Cortex of kidney (tissue), 1 donor: ENCODE results near the gene WDR41.

Source experiments
- DNase-seq: peaks from one replicate; lab custom pipeline; 2025; lab: John Stamatoyannopoulos, UW

WDR41 gene

DNA sequence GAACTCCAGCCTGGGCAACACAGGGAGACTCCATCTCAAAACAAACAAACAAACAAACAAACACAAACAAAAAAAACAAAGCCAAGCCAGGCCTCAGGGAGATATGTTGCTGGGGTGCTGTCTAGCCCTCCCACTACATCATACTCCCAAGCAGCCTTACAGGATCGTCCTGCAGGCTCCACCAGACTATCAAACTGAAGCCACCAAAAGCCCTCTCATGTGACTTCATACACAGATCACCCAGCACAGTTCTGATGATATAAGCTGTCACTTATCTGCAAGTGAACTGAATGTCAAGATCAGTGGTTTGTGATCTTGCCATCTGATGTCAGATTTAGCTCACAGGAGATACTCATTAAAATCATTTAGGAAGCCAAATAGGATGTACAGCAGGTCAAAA lies 43.3 kb downstream of the WDR41 start:
- no peak for DNase-seq

DNA sequence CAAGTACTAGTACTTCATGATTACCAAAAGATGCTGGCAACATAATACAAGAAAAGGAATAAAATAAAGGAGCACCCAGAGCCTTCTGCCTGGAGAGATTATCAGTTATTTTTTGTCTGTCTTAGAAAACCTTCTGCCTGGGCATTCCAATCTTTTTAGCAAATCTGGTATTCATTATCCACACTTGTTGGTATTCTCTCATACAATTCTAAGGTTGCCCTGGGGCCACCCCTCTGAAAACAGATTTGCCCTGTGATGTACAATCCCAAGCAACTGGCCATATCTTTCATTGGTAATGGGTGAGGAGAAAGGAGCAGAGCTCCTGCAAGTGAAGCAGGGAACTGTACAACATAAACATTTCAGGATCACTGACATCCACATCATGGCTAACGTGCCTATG lies 47.8 kb downstream of the WDR41 start:
- no peak for DNase-seq

DNA sequence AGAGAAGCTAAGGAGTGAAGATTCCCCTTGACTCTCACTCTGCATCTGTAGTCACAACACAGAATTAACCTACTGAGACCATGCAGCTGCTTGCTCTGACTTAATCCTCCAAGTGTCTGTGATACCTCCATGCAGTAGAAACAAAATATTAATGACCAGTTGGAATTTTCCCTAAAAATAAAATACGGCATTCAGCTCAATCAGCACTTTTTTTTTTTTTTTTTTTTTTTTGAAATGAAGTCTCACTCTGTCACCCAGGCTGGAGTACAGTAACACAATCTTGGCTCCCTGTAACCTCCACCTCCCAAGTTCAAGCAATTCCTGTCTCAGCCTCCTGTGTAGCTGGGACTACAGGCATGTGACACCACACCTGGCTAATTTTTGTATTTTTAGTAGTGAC lies 48.4 kb downstream of the WDR41 start:
- DNase-seq, result no peak

DNA sequence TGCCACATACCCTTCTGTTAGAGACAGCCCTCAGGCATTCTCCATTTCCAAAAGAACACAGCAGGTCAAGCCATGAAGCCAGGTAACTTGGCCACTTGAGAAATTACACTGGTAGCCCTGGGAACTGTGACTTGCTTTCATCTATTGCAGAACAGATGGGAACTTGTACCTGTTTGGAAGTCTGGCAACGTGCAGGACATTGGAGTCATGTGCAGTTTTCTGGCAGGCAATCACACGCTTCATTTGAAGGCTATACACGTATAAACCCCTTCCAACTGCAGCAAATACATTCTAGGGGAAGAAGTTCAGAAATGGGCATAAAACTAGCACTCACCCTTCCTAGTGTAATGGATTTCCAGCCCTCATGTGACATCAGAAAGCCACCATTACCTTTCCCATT lies 54.0 kb downstream of the WDR41 start:
- DNase-seq, result no peak

DNA sequence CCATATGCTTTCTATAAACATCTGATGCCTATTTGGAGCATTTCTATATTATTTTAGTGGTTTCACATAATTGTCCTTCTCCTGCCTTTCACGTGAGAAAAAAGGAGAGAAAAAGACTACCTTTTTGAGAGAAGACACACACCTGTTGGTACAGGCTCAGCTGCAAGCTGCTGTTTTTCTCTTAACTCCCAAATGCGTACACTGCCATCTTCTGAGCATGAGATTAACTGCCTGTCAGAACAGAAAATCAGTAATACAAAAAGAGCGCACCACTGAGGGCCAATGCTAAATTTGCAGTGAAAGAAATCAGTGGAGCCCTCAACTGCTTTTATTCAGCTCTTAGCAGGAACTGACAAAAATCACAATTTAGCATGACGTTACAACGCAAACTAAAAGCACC lies 54.9 kb downstream of the WDR41 start:
- no peak for DNase-seq

DNA sequence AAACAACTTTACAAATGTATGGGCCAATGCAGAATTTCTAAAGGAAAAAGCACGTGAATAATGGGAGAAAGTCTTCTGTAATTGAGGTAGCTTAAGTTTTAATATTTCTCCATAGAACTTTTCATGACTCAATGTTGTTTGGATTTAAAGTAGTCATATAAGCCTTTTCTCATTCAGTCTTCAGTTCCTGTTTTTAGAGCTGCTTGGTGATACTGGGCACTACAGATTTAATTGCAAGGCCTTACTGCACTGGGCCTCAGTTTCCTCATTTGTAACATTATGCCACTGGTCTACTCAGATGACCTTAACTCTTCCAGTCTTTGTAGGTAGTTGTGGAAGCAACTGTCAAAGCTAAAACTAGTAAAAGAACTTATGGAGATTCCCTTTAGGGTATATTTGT lies 60.4 kb downstream of the WDR41 start:
- DNase-seq, result no peak

DNA sequence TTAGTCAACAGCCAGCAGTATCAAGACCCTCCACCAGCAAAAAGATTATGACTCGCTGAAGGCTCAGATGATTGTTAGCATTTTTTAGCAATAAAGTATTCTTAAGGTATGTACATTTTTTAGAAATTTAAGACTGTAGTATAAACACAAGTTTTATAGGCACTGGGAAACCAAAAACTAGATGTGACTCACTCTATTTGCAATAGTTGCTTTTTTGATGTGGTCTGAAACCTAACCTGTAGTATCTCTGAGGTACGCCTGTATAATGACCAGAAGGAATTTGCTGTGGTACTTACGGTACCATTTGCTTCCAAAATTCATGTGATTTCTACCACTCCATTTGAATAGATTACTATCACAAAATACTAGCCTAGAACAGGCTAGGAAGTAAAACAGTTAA lies 60.8 kb downstream of the WDR41 start:
- no peak for DNase-seq

DNA sequence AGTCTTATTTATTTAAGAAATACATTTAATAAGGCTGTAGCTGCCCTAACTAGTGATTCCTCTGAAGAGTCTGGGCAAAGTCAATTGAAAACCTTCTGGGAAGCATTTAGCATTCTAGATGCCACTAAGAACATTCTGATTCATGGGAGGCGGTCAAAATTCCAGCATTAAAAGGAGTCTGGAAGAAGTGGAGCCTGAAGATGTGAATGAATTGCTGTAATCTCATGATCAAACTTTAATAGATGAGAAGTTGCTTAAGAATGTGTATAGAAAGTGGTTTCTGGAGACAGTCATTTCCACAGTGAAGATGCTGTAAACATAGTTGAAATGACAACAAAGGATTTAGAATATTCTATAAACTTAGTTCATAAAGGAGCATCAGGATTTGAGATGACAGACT lies 61.4 kb downstream of the WDR41 start:
- DNase-seq, result no peak

DNA sequence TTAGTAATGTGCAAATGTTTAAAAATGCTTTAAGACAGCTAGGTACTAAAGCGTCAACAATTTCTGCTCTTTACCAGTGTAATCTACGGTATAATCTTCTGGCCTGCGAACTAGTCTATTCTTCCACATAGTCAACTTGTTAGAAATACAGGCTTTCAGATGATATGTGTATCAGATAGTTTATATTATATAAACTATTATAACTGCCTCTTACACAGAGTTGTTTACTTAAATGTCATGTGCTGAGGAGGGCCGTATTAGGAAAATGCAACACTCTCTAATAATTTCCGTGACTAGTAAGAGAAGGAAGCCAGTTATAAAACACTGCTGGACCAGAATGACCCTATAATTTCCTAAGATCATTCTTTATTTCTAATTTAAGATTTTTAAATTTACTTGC lies 63.6 kb downstream of the WDR41 start:
- no peak for DNase-seq

DNA sequence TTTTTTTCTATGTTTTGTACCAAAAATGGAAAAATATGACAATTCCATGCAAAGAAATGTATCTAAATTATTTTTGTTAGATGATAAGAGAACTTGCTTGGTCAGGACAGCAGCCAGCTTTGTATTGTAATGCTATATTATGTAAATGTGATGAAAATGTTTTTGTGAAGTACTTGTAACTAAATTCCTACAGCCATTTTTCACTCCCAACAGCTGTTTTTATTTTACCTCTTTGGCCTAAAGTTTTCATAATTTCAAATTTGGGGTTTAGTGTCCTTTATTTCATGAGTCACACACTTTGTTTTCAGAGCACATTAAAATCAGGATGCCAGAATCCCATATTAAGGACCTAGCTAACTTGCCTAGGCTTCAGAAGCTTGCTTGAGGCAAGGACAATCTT lies 64.1 kb downstream of the WDR41 start:
- DNase-seq, result no peak

DNA sequence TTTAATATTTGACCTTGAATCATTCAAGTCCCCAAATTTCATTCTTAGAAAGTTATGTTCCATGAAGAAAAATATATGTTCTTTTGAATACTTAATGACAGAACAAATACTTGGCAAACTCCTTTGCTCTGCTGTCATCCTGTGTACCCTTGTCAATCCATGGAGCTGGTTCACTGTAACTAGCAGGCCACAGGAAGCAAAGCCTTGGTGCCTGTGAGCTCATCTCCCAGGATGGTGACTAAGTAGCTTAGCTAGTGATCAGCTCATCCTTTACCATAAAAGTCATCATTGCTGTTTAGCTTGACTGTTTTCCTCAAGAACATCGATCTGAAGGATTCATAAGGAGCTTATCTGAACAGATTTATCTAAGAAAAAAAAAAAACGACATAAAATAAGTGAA lies 65.4 kb downstream of the WDR41 start:
- DNase-seq, result no peak

DNA sequence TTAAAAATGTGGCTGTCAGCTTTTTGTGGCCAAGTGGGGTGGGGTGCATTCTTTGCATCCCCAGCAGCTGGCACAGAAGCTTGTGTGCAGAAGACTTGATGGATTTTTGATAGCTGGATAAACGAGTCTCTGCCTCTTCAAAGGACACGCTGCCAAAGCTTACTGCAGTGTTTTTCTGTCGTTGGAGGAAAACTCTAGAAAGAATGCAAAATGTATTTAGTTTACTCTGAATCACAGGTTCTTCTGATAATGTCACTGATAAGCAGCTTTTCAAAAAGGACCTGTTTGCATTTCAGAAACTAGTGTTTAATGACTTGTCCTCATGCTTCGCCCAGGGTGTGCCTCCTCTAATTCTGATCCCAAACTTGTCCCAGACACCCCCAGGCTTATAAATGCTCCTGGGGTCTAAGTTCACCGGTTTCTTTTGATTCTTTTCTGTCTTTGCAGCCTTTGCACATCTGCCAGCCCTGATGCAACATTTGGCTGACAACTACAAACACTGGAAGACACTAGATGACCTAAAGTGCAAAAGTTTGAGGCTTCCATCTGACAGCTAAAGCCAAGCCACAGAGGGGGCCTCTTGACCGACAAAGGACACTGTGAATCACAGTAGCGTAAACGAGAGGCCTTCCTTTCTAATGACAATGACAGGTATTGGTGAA lies 66.0 kb downstream of the WDR41 start:
- no peak for DNase-seq

DNA sequence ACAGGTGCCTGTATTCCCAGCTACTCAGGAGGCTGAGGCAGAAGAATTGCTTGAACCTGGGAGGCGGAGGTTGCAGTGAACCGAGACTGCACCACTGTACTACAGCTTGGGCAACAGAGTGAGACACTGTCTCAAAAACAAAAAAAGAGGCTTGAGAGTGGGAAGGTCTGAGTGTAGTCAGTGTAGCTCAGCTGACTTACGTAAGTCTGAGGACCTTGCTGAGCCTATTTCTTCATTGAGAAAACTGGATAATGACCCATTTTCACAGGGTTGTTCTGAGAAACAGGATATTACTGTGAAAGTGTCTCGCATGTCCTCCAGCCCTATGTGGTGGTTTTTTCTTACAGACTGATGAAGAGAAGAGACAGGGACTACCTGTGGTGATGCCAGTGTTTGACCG lies 66.7 kb downstream of the WDR41 start:
- DNase-seq, result no peak

DNA sequence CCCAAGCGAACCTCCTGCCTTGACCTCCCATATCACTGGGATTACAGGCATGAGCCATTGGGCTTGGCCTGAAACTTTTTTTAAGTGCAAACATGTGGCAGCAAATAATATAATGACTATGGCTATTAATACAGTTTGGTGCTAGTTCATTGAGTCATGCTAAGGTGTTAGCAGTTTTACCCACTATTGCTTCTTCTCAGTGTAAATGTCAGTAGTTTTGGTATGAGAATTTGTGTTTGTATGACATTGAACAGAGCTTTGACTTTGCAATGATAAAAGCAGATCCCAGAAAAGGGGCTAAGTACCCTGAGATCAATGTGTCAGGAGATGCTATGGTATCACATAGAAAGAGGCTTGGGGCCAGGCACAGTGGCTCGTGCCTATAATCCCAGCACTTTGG lies 67.2 kb downstream of the WDR41 start:
- DNase-seq, result no peak

DNA sequence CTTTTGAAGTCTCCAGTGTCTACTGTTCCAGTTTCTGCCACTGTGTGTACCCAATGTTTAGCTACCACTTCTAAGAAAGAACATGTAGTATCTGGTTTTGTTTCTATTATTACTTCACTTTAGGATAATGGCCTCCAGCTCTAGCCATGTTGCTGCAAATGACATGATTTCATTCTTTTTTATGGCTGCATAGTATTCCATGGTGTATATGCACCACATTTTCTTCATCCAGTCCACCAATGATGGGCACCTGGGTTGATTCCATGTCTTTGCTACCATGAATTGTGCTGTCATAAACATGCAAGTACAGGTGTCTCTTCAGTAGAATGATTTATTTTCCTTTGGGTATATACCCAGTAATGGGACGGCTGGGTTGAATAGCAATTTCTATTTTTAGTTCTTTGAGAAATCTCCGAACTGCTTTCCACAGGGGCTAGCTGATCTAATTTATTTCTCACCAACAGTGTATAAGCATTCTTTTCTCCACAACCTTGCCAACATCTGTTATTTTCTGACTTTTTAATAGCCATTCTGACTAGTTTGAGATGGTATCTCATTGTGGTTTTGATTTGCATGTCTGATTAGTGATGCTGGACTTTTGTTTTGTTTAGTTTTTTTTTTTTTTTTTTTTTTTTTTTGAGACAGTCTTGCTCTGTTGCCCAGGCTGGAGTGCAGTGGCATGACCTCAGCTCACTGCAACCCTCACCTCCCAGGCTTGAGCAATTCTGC lies 68.9 kb downstream of the WDR41 start:
- no peak for DNase-seq

DNA sequence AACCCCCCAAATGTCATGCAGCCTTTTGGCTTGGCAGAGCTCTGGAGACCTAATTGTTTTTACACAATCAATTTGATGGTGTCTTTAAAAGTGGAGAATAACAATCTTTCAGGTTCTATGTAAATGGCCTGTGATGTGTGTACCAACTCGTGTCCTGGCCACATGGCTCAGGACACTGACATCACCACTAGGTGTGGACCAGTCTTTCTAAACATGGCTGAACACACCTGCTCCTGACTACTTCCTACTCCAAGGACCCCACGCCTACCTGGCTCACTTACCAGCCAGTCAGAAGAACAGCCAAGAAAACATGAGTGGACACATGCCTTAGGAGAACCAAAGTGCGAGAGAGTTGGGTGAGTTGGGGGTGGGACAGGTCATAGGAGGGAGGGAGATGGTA lies 71.2 kb downstream of the WDR41 start:
- DNase-seq, result no peak

DNA sequence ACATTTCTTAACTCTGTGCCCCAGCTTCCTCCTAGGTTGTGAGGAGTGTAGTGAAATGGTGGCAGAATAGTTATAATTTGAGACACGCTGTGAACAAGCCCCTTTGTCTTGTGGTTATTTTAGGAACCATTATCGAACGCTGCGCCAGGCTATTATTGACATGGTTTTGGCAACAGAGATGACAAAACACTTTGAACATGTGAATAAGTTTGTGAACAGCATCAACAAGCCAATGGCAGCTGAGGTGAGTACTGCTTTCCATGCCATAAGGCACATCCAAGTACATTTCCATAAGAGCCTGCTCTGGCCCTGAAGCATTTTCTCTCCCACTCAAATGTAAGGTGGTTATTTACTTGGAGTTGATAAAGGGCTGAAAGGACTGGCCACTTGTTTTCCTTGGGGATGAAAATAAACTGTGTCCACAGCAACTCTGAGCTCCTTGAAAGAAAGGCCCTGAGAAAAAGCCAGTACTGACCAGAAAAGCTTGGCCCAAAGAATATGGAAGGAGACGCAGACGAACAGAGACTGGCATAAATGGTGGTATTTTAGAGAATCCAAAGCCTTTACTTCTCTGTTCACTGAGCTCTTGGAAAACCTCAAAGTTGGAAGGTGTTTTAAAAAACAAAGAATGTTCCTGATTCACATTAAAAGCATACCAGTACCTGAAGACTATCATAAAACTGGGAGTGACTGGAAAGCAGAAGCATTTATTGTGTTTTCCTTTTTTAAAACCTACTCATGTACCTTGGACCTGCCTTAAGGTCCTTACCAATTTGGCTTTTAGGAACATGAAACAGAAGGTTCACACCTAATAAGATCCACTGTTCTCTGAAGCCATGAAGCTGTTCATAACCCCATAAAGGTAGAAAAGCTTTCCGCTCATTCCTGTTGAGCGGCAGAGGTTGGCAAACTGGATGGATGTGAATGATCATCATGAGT lies 72.2 kb downstream of the WDR41 start:
- DNase-seq, result no peak

DNA sequence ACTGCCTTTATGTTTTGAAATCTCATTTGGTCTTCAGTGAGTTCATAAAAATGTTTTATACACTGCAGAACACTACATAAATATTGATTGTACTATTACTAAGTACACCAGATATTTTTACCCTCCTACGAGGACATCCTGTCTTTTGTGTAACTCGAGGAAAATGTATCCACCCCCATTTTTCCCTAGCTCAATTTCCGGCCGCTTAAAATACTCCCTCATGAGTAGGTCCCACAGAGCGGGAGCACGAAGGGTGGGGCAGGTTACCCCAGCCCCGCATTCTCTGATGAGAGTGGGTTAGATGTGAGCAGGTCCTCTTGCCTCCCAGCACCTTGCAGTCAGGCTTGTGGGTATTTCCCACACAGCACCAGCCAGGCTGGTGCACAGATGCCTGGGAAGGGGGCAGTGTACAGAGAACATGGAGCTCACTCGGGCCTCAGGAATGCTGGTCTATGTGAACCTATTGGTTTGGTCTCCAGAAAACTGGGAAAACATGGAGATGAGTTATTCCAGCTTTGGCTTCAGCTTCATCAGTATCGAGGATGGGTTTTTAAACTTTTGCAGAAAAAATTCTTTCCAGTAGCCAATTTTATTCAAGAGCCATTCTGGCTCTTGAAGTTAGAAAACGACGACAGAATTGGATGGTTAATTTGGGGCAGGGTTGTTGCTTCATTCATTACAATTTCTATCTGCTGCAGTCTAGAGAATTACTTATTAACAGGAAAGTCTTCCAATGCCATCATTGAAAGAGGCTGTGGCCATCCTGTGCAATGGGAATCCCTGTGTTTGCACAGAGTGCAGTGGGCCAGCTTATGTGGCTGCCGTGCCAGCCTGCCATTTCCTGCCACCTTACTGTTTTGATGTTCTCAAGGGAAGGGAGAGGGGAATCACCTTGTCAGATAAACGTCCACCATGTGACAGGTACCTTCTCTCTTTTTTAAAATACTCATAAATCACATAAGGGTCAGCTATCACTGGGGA lies 73.2 kb downstream of the WDR41 start:
- DNase-seq, result no peak

DNA sequence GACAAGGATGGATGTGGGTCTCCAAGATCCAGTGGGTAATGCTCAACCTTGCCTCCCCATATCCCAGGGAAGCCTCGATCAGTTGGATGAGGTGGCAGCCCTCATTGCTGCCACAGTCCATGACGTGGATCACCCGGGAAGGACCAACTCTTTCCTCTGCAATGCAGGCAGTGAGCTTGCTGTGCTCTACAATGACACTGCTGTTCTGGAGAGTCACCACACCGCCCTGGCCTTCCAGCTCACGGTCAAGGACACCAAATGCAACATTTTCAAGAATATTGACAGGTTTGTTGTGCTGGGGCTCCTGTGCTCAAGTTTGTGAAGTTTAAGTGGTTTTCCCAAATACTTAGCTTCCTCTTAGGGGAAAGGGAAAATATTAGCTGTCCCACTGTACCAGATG lies 74.0 kb downstream of the WDR41 start:
- no peak for DNase-seq

DNA sequence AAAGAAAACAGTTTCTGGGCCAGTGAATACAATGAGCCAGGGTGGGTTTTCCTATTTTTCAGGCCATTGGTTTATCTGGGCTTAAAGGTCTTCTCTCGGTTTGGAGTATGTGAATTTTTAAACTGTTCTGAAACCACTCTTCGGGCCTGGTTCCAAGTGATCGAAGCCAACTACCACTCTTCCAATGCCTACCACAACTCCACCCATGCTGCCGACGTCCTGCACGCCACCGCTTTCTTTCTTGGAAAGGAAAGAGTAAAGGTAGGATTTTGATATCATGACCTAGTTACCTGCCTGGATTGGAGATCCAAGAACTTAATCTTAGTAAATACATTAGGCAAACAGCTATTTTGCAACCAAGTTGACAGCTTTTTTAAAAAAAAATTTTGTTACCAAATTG lies 79.1 kb downstream of the WDR41 start:
- DNase-seq, result no peak

DNA sequence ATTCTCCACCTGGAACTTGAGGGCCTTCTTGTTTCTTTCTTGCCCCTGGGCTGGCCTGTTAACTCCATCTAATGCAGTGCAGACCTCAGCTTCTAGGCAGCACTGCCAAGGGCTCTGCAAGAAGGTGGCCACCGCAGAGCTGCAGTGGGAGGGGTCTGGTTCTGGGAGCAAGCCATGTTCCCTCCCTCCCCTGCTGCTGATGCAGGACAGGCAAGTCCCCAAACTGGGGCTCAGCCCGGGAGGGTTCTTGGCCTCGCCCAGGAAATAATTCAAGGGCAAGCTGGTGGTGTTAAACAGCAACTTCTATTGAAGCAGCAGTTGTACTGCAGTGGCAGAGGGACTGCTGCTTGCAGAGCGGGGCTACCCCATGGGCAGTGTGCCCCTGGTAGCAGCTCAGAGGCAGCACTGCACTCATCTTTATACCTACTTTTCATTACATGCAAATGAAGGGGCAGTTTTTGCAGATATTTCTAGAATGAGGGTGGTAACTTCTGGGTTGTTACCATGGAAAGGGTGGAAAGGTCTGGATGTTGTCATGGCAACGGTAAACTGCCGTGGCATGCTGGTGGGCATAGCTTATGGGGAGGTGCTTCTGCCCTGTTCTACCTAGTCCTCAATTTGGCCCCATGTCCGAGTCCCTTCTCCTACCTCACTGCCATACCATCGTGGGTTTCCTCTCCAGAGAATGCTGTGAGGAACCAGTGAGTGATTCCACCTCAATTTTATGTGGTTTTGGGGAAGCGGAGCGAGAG lies 82.1 kb downstream of the WDR41 start:
- DNase-seq, result no peak
